HG02678 (cell line): ENCODE results near the gene C11orf87.

Experiments
- ATAC-seq: cut with Tn5 transposase; IDR thresholded peaks from one replicate; pipeline ENCODE4 v1.9.1; 2021; ENCODE audit warnings: mild to moderate bottlenecking, moderate library complexity; ENCODE audit not compliant: unreplicated experiment

C11orf87 gene

GRCh38 chr11:109439684-109440083, 17.7 kb downstream of the C11orf87 start:
- no peak for ATAC-seq

- ATAC-seq: no peak
These were observed 21.1 kb downstream of the C11orf87 start for GRCh38 chr11:109443052-109443451.

DNA sequence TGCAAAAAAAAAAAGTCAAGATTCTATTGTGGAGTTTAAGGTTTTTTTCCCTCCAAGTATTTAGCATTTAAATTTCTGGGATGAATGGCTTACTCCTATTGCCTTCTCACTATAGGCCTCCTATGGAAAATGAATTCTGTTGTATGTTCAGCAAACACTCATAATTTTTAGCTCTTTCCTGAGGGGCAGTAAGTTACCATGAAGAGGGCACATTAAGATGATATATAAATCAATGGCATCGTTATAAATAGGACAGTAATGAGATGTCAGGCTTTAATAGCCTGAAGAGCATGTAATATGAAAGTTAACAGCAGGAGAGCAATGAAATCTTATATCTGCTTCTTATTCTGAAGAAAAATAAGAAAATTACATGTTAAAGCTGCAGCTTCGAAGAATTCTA, 32.9 kb downstream of the C11orf87 start:
- ATAC-seq: no peak
